ENCODE measurements around the gene VPREB3.

GRCh38 chr22:23803001-23803819 is 49.0 kb upstream of the VPREB3 start:
- TF ChIP-seq EZH2 (IDR thresholded peaks at IDR 0.05; ENCODE audit: borderline replicate concordance, insufficient read depth, low read depth, low read length, poor library complexity, severe bottlenecking): no peak
- TF ChIP-seq CTCF (IDR thresholded peaks at IDR 0.05): no peak

All from B cell (primary cell).